Uterus (tissue), 4 donors: ENCODE measurements around the gene ITSN2. TPM values are rescaled to one million over a fixed set of nuclear protein-coding genes. Genes with fewer than 3 reads are reported as not detected.

ENCODE experiments used
- DNase-seq, 2 donors: peaks; one replicate each; pipeline ENCODE4 v3.0.0-alpha.2; 2019 to 2020
- H3K27ac ChIP-seq, 2 donors: fragments of 200-600 bp; sonication (generic); 1 replicate in 1 of 2; 2 replicates in 1 of 2; pipeline ENCODE4 v1.5.1; 2016 to 2018
- H3K27me3 ChIP-seq, 2 donors: fragments of 200-600 bp; sonication (generic); one replicate each; pipeline ENCODE4 v1.5.1; 2018 to 2019; ENCODE audit warnings: control low read depth in 1 of 2
- H3K36me3 ChIP-seq, 2 donors: fragments of 200-600 bp; sonication (generic); one replicate each; pipeline ENCODE4 v1.5.1; 2019; ENCODE audit warnings: control low read depth in 1 of 2
- H3K4me1 ChIP-seq, 2 donors: fragments of 200-600 bp; sonication (generic); one replicate each; pipeline ENCODE4 v1.5.1; 2018 to 2019; ENCODE audit warnings: control low read depth in 1 of 2
- H3K4me3 ChIP-seq, 2 donors: fragments of 200-600 bp; sonication (generic); 1 replicate in 1 of 2; 2 replicates in 1 of 2; pipeline ENCODE4 v1.5.1; 2018 to 2019; ENCODE audit warnings: mild to moderate bottlenecking in 1 of 2
- H3K9me3 ChIP-seq, 2 donors: fragments of 200-600 bp; sonication (generic); one replicate each; pipeline ENCODE4 v1.5.1; 2019; ENCODE audit warnings: control low read depth in 1 of 2
- POLR2A ChIP-seq, 2 donors: fragments of 450-650 bp; IDR thresholded peaks; one replicate each; pipeline ENCODE4 v1.6.1; 2016; ENCODE audit warnings: antibody characterized with exemption in 2 of 2, mild to moderate bottlenecking in 1 of 2, moderate library complexity in 1 of 2
- intact Hi-C: fragments of 100-400 bp; cut with DNase I; formaldehyde crosslinking; loops from one replicate; pipeline ENCODE4 v1.15.1; 2023; ENCODE audit warnings: low total_unique reads
- total RNA-seq, 4 donors: library from RNA; depleted of rRNA in 3 of 4; stranded (reverse); fragments of >200 nt in 3 of 4; gene quantifications; one replicate each; pipeline versions ENCODE4 v1.1.0 to v1.2.4, GENCODE V29; 2014 to 2023
- TF ChIP-seq, protein P1 (sequence below), 4 experiments: fragments of 200-600 bp in 2 of 4; fragments of 450-650 bp in 2 of 4; sonication (generic) in 2 of 4; IDR thresholded peaks; one replicate each; pipeline ENCODE4 v1.5.1; 2016 to 2019; ENCODE audit warnings: antibody characterized with exemption in 4 of 4, mild to moderate bottlenecking in 2 of 4, moderate library complexity in 1 of 4
- donor health status: DM: yes; HTN: yes; CAD: no.

The ITSN2 gene
- total RNA-seq, 4 donors from 2014 or later: 11.0 to 71.9 (median 56.2) TPM

DNA sequence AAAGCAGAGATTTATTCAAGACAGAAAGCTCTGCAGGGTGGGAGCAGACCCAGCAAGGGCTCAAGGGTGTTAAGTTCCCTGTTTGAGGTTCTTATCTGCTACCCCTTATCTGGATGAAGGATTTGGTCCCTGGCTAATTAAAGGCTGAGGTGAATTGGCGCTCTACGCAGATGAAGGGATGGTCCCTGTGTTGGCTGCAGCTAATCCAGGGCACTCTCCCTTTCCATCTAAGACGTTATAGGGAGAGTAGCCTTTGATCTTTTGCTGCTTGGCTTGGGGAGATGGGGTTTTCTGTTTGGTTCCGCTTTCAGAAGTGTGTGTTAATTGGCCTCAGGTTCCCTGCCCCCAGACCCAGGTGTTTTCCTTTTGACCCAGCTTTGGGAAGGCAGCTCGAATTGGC lies 168.5 kb downstream of the ITSN2 start:
- no peaks in the 10 kb centered on the region for H3K9me3 ChIP-seq
- DNase-seq: no peak
- TF ChIP-seq, protein P1, sequence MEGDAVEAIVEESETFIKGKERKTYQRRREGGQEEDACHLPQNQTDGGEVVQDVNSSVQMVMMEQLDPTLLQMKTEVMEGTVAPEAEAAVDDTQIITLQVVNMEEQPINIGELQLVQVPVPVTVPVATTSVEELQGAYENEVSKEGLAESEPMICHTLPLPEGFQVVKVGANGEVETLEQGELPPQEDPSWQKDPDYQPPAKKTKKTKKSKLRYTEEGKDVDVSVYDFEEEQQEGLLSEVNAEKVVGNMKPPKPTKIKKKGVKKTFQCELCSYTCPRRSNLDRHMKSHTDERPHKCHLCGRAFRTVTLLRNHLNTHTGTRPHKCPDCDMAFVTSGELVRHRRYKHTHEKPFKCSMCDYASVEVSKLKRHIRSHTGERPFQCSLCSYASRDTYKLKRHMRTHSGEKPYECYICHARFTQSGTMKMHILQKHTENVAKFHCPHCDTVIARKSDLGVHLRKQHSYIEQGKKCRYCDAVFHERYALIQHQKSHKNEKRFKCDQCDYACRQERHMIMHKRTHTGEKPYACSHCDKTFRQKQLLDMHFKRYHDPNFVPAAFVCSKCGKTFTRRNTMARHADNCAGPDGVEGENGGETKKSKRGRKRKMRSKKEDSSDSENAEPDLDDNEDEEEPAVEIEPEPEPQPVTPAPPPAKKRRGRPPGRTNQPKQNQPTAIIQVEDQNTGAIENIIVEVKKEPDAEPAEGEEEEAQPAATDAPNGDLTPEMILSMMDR (IDR thresholded peaks at IDR 0.05): no peak
- no peak for TF ChIP-seq POLR2A (IDR thresholded peaks at IDR 0.05)
- H3K27ac ChIP-seq: no peak overlapping the region
- H3K27me3 ChIP-seq: no peaks in the 10 kb centered on the region
- H3K4me3 ChIP-seq: no peak overlapping the region
- intact Hi-C loops: no loop called here
- H3K36me3 ChIP-seq: no peaks in the 10 kb centered on the region
- H3K4me1 ChIP-seq: no peaks in the 10 kb centered on the region

DNA sequence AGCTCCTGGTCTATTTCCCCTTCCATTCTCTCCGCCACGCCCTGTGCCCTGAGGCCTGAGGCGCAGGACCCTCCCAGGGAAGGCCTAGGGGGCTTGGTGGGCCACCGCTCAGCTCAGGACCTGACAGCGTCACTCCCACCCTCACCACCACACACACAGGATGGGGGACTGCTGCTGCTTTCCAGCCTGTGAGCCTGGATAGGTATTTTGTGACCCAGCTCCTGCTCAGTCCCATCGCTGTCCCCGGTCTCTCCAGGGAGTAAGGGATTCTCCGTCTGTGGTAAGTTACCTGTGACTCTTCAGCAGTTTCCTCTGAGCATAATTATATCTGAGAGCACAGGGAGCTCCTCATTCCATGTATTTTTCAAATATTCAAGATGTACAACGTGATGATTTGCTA lies 169.2 kb downstream of the ITSN2 start:
- H3K4me3 ChIP-seq: no peak overlapping the region
- no peaks in the 10 kb centered on the region for H3K36me3 ChIP-seq
- no peaks in the 10 kb centered on the region for H3K27me3 ChIP-seq
- TF ChIP-seq POLR2A (IDR thresholded peaks at IDR 0.05): no peak
- TF ChIP-seq, protein P1 (IDR thresholded peaks at IDR 0.05): no peak
- H3K27ac ChIP-seq: no peak overlapping the region
- no peaks in the 10 kb centered on the region for H3K4me1 ChIP-seq
- DNase-seq: no peak
- intact Hi-C loops: no loop called here
- H3K9me3 ChIP-seq: no peaks in the 10 kb centered on the region

DNA sequence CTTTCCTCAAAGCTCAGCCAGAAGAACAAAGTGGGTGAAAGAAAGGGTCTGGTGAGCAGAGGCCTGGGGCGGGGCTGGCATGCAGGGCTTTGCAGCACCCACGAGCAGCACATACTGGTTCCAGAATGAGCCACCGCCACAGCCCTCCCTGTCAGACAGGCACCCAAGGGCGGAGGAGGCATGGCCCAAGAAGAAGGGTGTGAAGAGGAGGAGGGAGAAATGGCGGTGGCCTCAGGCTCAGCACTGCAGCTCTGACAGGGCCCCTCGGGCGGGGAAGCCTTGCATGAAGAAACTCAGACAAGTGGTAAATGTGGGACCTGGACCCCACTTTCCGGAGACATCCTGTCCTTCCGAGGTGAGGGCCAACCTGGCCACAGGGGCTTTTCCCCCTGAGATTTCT lies 169.8 kb downstream of the ITSN2 start:
- Histone ChIP-seq H3K9me3 (no peaks in the 10 kb centered on the region), H3K4me1 (no peaks in the 10 kb centered on the region)
- intact Hi-C loops: no loop called here

DNA sequence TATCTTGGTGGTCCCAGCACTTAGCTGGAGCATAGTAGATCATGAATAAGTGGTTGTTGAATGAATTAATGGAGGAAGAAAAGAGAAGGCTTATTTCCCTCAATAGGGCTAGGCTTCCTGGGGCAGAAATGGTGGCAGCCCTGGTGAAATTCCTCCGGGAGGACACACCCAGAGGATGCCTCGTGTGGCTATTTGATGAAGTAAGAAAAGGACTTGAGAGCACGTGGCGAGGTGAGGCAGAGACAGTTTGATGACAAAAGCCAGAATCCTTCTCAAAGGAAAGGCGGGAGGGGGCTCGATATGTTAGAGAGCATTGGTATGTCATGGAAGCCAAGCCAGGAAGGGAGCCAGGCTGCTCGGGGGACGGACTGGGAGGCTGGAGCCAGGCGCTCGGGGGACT lies 170.8 kb downstream of the ITSN2 start:
- Histone ChIP-seq H3K9me3 (no peaks in the 10 kb centered on the region), H3K4me1 (no peaks in the 10 kb centered on the region), H3K27me3 (no peaks in the 10 kb centered on the region), H3K27ac (no peak overlapping the region), H3K36me3 (no peaks in the 10 kb centered on the region), H3K4me3 (no peak overlapping the region)
- no peak for DNase-seq
- intact Hi-C loops: no loop called here
- TF ChIP-seq, protein P1 (IDR thresholded peaks at IDR 0.05): no peak
- TF ChIP-seq POLR2A (IDR thresholded peaks at IDR 0.05): no peak

More for the DNA sequence above, 169.8 kb downstream of the ITSN2 start:
- Histone ChIP-seq H3K36me3 (no peaks in the 10 kb centered on the region), H3K4me3 (no peak overlapping the region), H3K27ac (no peak overlapping the region), H3K27me3 (no peaks in the 10 kb centered on the region)
- TF ChIP-seq, protein P1 (IDR thresholded peaks at IDR 0.05): no peak
- TF ChIP-seq POLR2A (IDR thresholded peaks at IDR 0.05): no peak
- no peak for DNase-seq

DNA sequence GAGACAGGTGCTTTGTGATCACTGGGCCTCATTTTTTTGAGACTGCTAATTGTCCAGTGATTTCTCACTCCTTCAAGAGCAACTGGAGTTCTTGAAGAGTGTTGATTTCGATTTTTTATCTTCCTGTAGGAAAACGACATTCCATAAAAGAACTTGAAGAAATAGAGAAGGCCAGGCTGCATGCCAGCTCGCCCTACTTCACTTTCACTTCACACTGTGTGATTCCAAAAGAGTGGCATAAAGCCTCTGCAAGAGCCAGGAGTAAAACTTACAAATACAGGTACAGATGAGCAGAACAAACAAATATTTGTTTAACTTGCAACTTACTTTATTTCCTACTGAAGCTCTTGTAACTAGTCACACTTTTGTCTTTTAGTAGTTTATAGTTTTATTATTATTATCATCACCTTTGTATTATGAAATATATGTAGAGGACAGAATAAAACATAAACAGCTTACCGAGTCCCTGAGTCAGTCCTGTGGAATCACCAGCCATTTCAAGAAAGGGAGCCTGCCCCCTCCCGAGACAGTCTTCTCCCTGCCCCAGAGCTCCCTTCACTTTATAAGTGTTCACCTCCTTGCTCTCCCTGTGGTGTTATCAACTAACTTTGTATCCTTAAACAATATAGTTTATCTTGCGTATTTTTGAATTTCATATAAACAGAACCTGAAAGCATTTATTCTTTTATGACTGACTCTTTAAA lies 176.8 kb downstream of the ITSN2 start:
- Histone ChIP-seq H3K4me1 (no peaks in the 10 kb centered on the region), H3K36me3 (no peaks in the 10 kb centered on the region), H3K4me3 (no peak overlapping the region), H3K9me3 (no peaks in the 10 kb centered on the region), H3K27ac (no peak overlapping the region), H3K27me3 (no peaks in the 10 kb centered on the region)
- DNase-seq: no peak
- intact Hi-C loops: no loop called here
- TF ChIP-seq, protein P1 (IDR thresholded peaks at IDR 0.05): no peak
- TF ChIP-seq POLR2A (IDR thresholded peaks at IDR 0.05): no peak
